ENCODE results near the gene MGA. TPM values are rescaled to one million over a fixed set of nuclear protein-coding genes. Genes with fewer than 3 reads are reported as not detected.

Gene MGA
- total and polyA plus RNA-seq, 2 of the 8 experiments (the other 6 are each of a cell fraction or from before 2014, with no cell fraction given), result 7.6 to 53.2 TPM

DNA sequence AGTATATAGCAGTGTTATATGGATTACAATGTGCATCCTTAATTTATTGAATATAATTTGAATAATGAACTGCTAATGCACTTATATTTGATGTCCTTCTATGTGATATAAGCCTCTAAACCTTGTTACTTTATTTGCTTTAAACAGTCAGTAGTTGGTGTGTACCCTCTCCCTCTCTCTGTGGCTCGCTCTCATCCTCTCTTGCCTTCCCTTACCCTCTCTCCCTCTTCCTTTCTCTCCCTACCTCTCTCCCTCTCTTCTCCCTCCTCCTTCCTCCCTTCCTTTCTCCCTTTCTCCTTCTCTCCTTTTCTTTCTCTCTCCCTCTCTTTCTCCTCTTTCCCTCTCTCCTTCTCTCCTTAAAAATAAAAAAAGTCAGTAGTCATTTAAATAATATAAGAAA, 28.9 kb downstream of the MGA start:
- POLR2A ChIA-PET (ENCODE audit: partially characterized antibody), result interaction anchor here (0.7 kb wide), 1 partner anchor 13 kb away, joined by 3 read pairs; no protein-coding TSS in a partner anchor
- no peak overlapping the region for H2BK15ac ChIP-seq (ENCODE audit: low read length)
- H4K91ac ChIP-seq (replicated peaks; ENCODE audit: insufficient read length, low read length), result no peak overlapping the region
- WGBS, 2 experiments (ENCODE audit: extremely low coverage in 1 of 2, insufficient coverage in 1 of 2, insufficient read length in 1 of 2, insufficient replicate concordance in 2 of 2, low coverage in 1 of 2, low lambda C conversion rate in 2 of 2, missing lambda C conversion rate in 1 of 2), result 100% methylated on average over 1 of the region's 1 CpG; no CpG with 5 or more reads in 1 of the 2 experiments
- H3K4me1 ChIP-seq (replicated peaks in 1 of 4; ENCODE audit: control insufficient read depth in 3 of 4, insufficient read depth in 4 of 4, low read length in 3 of 4), result no peaks in the 10 kb centered on the region
- no peak overlapping the region for H2BK12ac ChIP-seq (ENCODE audit: low read depth, low read length)
- H2AFZ ChIP-seq (ENCODE audit: low read length), result no peak overlapping the region
- FAIRE-seq (no peak), DNase-seq (ENCODE audit: low read depth in 1 of 2, low spot score in 2 of 2) (no peak)
- no peak overlapping the region for H3K14ac ChIP-seq (ENCODE audit: insufficient read length)
- H3K79me2 ChIP-seq (ENCODE audit: control insufficient read depth in 1 of 2, insufficient read depth in 2 of 2, low read length in 2 of 2), result peaks cover 3 to 97% of the 10 kb centered on the region in 2 experiments; a peak in 3 of 4 replicates
- H4K20me1 ChIP-seq (replicated peaks in 1 of 2; ENCODE audit: control insufficient read depth in 1 of 2, insufficient read depth in 2 of 2, low read length in 2 of 2), result peaks cover 0 to 2% of the 10 kb centered on the region in 2 experiments
- H3K79me1 ChIP-seq (ENCODE audit: low read depth, low read length), result peaks cover 5% of the 10 kb centered on the region; the same call in 1 of the 2 replicates
- no peak for TF ChIP-seq CREB1 (IDR thresholded peaks at IDR 0.05)
- no peak overlapping the region for H2BK5ac ChIP-seq (ENCODE audit: low read depth, low read length)
- no peaks in the 10 kb centered on the region for H3K27me3 ChIP-seq (replicated peaks in 1 of 4; ENCODE audit: control insufficient read depth in 3 of 4, extremely low read depth in 1 of 4, insufficient read depth in 3 of 4, low read length in 3 of 4)
- H4K5ac ChIP-seq (ENCODE audit: insufficient read length, low read depth, low read length), result no peak overlapping the region
- H3K56ac ChIP-seq (replicated peaks; ENCODE audit: insufficient read length, low read depth, low read length), result no peak overlapping the region
- no peak overlapping the region for H2BK20ac ChIP-seq (ENCODE audit: low read length)
- H3K9me3 ChIP-seq (ENCODE audit: insufficient read depth in 2 of 2, low read depth in 1 of 2, low read length in 1 of 2), result no peaks in the 10 kb centered on the region
- no peak overlapping the region for H3K4me3 ChIP-seq (ENCODE audit: extremely low read depth in 1 of 4, insufficient read depth in 2 of 4, low read depth in 3 of 4, low read length in 4 of 4)
- H2AK5ac ChIP-seq (ENCODE audit: low read depth, low read length), result peak overlapping the region; percentile 90; the same call in 1 of the 2 replicates
- no peak overlapping the region for H3K18ac ChIP-seq (ENCODE audit: extremely low read depth, low read length)
- CTCF ChIA-PET (ENCODE audit: partially characterized antibody), result interaction anchor here (1.5 to 1.9 kb wide), 3 partner anchors 12 to 124 kb away, joined by 3 to 5 read pairs (median 3); no protein-coding TSS in a partner anchor
- H2BK120ac ChIP-seq (replicated peaks; ENCODE audit: low read depth, low read length), result no peak overlapping the region
- no peak overlapping the region for H3K23ac ChIP-seq (ENCODE audit: insufficient read length)
- no peaks in the 10 kb centered on the region for H3K36me3 ChIP-seq (ENCODE audit: control insufficient read depth in 2 of 4, insufficient read depth in 4 of 4, low read length in 3 of 4)
- H3K4ac ChIP-seq (replicated peaks; ENCODE audit: insufficient read length, low read depth, low read length), result no peak overlapping the region
- 0 out of 2 replicates have a peak, but pooled peaks cover 2% of the 10 kb centered on the region for H3K23me2 ChIP-seq (ENCODE audit: low read depth, low read length)
- H4K8ac ChIP-seq (ENCODE audit: extremely low read depth, insufficient read depth, low read length), result no peak overlapping the region
- no peak overlapping the region for H3K9ac ChIP-seq (replicated peaks in 1 of 4; ENCODE audit: extremely low read depth in 1 of 4, low read depth in 3 of 4, low read length in 3 of 4)
- H3K27ac ChIP-seq (ENCODE audit: low read depth, low read length), result no peak overlapping the region
- no peak overlapping the region for H3K4me2 ChIP-seq (ENCODE audit: insufficient read depth in 1 of 2, low read depth in 2 of 2, low read length in 2 of 2)

Data from H1 (cell line).